GM12801 (cell line): ENCODE data around the gene KRTAP11-1.

ENCODE experiments used
- CTCF ChIP-seq: IDR thresholded peaks from one replicate; pipeline ENCODE4 v1.5.1; 2011; ENCODE audit warnings: control low read depth; ENCODE audit not compliant: insufficient read length; ENCODE audit errors: extremely low read depth

The KRTAP11-1 gene

GRCh38 chr21:30881480-30881879 is at the start of gene KRTAP11-1:
Gene KRTAP11-1, minus strand, starts transcription at chr21:30881580. Its CDS starts 56 bp downstream, at chr21:30881524.
- TF ChIP-seq CTCF = no peak

- no peak for TF ChIP-seq CTCF
These were observed 42.8 kb upstream of the KRTAP11-1 start for GRCh38 chr21:30924146-30924700.

- no peak for TF ChIP-seq CTCF
These were observed 39.7 kb upstream of the KRTAP11-1 start for GRCh38 chr21:30921129-30921528.

- TF ChIP-seq CTCF = no peak
These were observed 36.2 kb upstream of the KRTAP11-1 start for GRCh38 chr21:30917557-30917956.

- no peak for TF ChIP-seq CTCF
These were observed 19.5 kb upstream of the KRTAP11-1 start for GRCh38 chr21:30900881-30901280.

- no peak for TF ChIP-seq CTCF
These were observed 1.7 kb upstream of the KRTAP11-1 start for GRCh38 chr21:30882866-30883597.

- no peak for TF ChIP-seq CTCF
These were observed 466 bp downstream of the KRTAP11-1 start for GRCh38 chr21:30880914-30881313.
